GM12873 (cell line): Measurements from ENCODE around the gene TAF11L14.
"Not testable (repeated sequence)": the region's sequence is repeated elsewhere in the genome, so short reads cannot be mapped to it uniquely, and the experiment has no call there.

Experiments used
- CTCF ChIP-seq: IDR thresholded peaks from 2 replicates; pipeline ENCODE4 v1.5.1; 2012; ENCODE audit warnings: low read depth, mild to moderate bottlenecking, moderate library complexity, low read length, control low read depth; ENCODE audit not compliant: insufficient read depth; ENCODE audit errors: missing control alignments

Gene TAF11L14

GRCh38 chr5:17634160-17634559, at the start of gene TAF11L14:
Gene TAF11L14 (plus strand): TSS chr5:17634460.
- TF ChIP-seq CTCF, result no peak

GRCh38 chr5:17585658-17586057, 48.6 kb upstream of the TAF11L14 start, which contains the start of gene TAF11L7:
Gene TAF11L7 (minus strand): TSS chr5:17585758.
- TF ChIP-seq CTCF, result not testable (repeated sequence)

GRCh38 chr5:17590860-17591259, 43.4 kb upstream of the TAF11L14 start, which contains the start of gene TAF11L8:
Gene TAF11L8 (minus strand): TSS chr5:17590960.
- TF ChIP-seq CTCF, result not testable (repeated sequence)

GRCh38 chr5:17594255-17594654, 40.0 kb upstream of the TAF11L14 start, which contains the start of gene TAF11L9:
Gene TAF11L9 (minus strand): TSS chr5:17594394.
- TF ChIP-seq CTCF, result not testable (repeated sequence)

GRCh38 chr5:17597728-17598127, 36.5 kb upstream of the TAF11L14 start, which contains the start of gene TAF11L10:
Gene TAF11L10 (minus strand): TSS chr5:17597828.
- TF ChIP-seq CTCF, result not testable (repeated sequence)

- TF ChIP-seq CTCF, result not testable (repeated sequence)
Measured at GRCh38 chr5:17603880-17604279, 30.4 kb upstream of the TAF11L14 start, which contains the start of gene TAF11L11. Gene TAF11L11 (plus strand): TSS chr5:17604183.

GRCh38 chr5:17604951-17605350, 29.3 kb upstream of the TAF11L14 start:
- TF ChIP-seq CTCF, result no peak
